Measurements from ENCODE around the gene PRTN3.

DNA sequence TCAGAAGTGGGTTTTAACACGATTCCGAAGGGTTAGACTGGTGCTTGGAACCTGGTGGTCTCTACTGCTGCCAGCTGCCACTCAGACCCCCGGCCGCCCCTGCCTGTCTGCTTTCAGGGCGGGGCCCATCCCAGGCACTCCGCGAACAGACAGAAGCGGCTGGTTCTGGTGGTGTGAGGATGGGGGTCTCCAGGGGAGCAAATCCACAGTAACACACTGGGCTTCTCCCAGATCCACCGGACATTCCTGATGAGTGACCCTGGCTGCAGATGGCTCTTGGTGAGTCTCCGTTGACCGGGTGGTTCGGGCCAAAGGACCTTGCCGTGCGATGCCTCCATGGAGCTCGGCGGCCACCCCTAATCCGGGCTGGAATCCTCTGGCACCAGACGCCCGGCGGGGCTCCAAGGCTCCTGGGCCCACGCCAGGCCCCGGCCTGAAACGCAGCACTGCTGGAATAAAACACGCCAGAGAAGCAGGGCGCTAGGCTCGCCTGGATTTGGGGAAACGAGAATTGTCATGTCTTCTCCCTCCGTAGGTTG, 45.7 kb upstream of the PRTN3 start:
- no peak for TF ChIP-seq EZH2 (IDR thresholded peaks at IDR 0.05; ENCODE audit: low read depth)
- TF ChIP-seq, protein P1, sequence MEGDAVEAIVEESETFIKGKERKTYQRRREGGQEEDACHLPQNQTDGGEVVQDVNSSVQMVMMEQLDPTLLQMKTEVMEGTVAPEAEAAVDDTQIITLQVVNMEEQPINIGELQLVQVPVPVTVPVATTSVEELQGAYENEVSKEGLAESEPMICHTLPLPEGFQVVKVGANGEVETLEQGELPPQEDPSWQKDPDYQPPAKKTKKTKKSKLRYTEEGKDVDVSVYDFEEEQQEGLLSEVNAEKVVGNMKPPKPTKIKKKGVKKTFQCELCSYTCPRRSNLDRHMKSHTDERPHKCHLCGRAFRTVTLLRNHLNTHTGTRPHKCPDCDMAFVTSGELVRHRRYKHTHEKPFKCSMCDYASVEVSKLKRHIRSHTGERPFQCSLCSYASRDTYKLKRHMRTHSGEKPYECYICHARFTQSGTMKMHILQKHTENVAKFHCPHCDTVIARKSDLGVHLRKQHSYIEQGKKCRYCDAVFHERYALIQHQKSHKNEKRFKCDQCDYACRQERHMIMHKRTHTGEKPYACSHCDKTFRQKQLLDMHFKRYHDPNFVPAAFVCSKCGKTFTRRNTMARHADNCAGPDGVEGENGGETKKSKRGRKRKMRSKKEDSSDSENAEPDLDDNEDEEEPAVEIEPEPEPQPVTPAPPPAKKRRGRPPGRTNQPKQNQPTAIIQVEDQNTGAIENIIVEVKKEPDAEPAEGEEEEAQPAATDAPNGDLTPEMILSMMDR (conservative IDR thresholded peaks at IDR 0.05): no peak
